Thyroid gland (tissue), 4 donors: ENCODE measurements around the gene OR5AN1. TPM values are rescaled to one million over a fixed set of nuclear protein-coding genes. Genes with fewer than 3 reads are reported as not detected.

Experiments used
- DNase-seq, 2 donors: peaks; one replicate each; pipeline ENCODE4 v3.0.0-alpha.2; 2019
- H3K27ac ChIP-seq, 3 donors: fragments of 200-600 bp; sonication (generic); 1 replicate in 2 of 3; 2 replicates in 1 of 3; pipeline ENCODE4 v1.5.1; 2016 to 2019; ENCODE audit warnings: mild to moderate bottlenecking in 1 of 3, moderate library complexity in 1 of 3
- H3K27me3 ChIP-seq: fragments of 200-600 bp; sonication (generic); one replicate; pipeline ENCODE4 v1.5.1; 2019
- H3K36me3 ChIP-seq, 2 donors: fragments of 200-600 bp; sonication (generic); one replicate each; pipeline ENCODE4 v1.5.1; 2016 to 2019
- H3K4me1 ChIP-seq, 2 donors: fragments of 200-600 bp; sonication (generic); one replicate each; pipeline ENCODE4 v1.5.1; 2017 to 2019
- H3K4me3 ChIP-seq, 3 donors: fragments of 200-600 bp; sonication (generic); replicated peaks in 1 of 3; 1 replicate in 2 of 3; 2 replicates in 1 of 3; pipeline ENCODE4 v1.5.1; 2016; ENCODE audit warnings: mild to moderate bottlenecking in 1 of 3
- H3K9me3 ChIP-seq: fragments of 200-600 bp; sonication (generic); one replicate; pipeline ENCODE4 v1.5.1; 2017
- POLR2A ChIP-seq, 2 donors: fragments of 450-650 bp; IDR thresholded peaks; one replicate each; pipeline ENCODE4 v1.6.1; 2017; ENCODE audit warnings: antibody characterized with exemption in 2 of 2, mild to moderate bottlenecking in 2 of 2, moderate library complexity in 1 of 2
- WGBS, 2 donors: methylation state at CpG; one replicate each; pipeline ENCODE4 v1.1.5; 2017; 5-methylcytosine and 5-hydroxymethylcytosine counted together
- intact Hi-C: fragments of 100-400 bp; cut with DNase I; formaldehyde crosslinking; loops from one replicate; pipeline ENCODE4 v1.15.1; 2023
- total RNA-seq, 4 donors: library from RNA; depleted of rRNA; stranded (reverse); fragments of >200 nt; gene quantifications; one replicate each; pipeline ENCODE4 v1.2.3, GENCODE V29; 2016
- TF ChIP-seq, protein P1 (sequence below), 6 experiments: fragments of 200-600 bp in 3 of 6; fragments of 450-650 bp in 3 of 6; sonication (generic) in 3 of 6; IDR thresholded peaks; one replicate each; pipeline ENCODE4 v1.5.1; 2016 to 2019; ENCODE audit warnings: antibody characterized with exemption in 6 of 6, mild to moderate bottlenecking in 2 of 6, inconsistent platforms in 1 of 6, moderate library complexity in 1 of 6

OR5AN1 gene
- total RNA-seq, 4 donors from 2014 or later, result not detected

DNA sequence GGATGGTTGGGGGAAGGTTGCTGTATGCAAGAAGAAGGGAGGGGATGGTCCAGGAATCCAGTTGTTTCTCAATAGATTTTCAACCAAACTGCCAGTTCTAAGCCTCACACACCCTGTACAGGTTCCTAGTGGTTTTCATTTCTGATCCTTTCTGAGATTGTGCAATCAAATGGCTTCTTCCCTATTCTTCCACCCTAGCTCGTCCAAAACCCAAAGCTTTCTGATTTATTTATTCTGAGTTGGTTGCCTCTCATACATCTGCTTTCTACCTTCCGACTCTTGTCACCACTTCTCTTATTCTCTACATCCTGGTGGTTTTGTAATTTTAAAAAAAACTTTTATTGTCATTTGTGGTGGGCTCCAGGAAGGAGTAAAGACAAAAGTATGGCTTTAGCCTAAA, 55.0 kb downstream of the OR5AN1 start:
- no peak for DNase-seq
- Histone ChIP-seq H3K9me3 (no peaks in the 10 kb centered on the region), H3K27me3 (no peaks in the 10 kb centered on the region), H3K4me3 (no peak overlapping the region), H3K36me3 (no peaks in the 10 kb centered on the region), H3K4me1 (no peaks in the 10 kb centered on the region), H3K27ac (no peak overlapping the region)
- intact Hi-C loops, result no loop called here
- WGBS, 2 donors, result 69 to 73% methylated on average over 2 of the region's 2 CpGs
- TF ChIP-seq POLR2A (IDR thresholded peaks at IDR 0.05), result no peak
- TF ChIP-seq, protein P1, sequence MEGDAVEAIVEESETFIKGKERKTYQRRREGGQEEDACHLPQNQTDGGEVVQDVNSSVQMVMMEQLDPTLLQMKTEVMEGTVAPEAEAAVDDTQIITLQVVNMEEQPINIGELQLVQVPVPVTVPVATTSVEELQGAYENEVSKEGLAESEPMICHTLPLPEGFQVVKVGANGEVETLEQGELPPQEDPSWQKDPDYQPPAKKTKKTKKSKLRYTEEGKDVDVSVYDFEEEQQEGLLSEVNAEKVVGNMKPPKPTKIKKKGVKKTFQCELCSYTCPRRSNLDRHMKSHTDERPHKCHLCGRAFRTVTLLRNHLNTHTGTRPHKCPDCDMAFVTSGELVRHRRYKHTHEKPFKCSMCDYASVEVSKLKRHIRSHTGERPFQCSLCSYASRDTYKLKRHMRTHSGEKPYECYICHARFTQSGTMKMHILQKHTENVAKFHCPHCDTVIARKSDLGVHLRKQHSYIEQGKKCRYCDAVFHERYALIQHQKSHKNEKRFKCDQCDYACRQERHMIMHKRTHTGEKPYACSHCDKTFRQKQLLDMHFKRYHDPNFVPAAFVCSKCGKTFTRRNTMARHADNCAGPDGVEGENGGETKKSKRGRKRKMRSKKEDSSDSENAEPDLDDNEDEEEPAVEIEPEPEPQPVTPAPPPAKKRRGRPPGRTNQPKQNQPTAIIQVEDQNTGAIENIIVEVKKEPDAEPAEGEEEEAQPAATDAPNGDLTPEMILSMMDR (IDR thresholded peaks at IDR 0.05), result no peak

DNA sequence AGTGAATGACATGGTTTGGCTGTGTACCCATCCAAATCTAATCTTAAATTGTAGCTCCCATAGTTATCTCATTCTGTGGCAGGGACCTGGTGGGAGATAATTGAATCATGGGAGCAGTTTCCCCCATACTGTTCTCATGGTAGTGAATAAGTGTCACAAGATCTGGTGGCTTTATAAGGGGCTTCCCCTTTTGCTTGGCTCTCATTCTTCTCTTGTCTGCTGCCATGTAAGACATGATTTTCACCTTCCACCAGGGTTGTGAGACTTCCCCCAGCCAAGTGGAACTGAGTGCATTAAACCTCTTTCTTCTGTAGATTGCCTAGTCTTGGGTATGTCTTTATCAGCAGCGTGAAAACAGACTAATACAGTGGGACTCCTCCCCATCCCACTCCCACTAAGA, 56.4 kb downstream of the OR5AN1 start:
- Histone ChIP-seq H3K27me3 (no peaks in the 10 kb centered on the region), H3K36me3 (no peaks in the 10 kb centered on the region), H3K4me3 (no peak overlapping the region), H3K27ac (no peak overlapping the region), H3K9me3 (no peaks in the 10 kb centered on the region), H3K4me1 (no peaks in the 10 kb centered on the region)
- intact Hi-C loops, result no loop called here
- WGBS, 2 donors, result 79 to 81% methylated on average over 1 of the region's 1 CpG
- TF ChIP-seq POLR2A (IDR thresholded peaks at IDR 0.05), result no peak
- TF ChIP-seq, protein P1 (IDR thresholded peaks at IDR 0.05), result no peak
- DNase-seq, result no peak

DNA sequence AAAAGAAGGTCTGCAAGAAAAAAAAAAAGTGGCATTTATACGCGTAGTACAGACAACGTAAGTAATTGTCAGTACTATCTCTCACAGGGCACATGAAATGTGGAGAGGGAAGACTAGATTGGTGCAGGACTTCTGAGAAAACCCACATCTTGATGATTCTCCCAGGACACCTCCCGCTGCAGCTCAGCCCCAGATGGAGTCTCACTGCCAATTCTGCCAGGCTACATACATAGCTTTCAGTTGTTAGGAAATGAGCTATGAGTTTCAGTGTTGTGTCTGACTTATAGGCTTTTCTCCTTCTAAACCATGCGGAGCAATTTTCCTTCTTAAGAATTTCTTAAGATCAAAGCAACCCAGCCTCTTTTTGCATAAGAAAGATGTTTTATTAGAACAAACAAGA, 57.9 kb downstream of the OR5AN1 start:
- Histone ChIP-seq H3K4me1 (no peaks in the 10 kb centered on the region), H3K36me3 (no peaks in the 10 kb centered on the region), H3K9me3 (no peaks in the 10 kb centered on the region), H3K27ac (no peak overlapping the region), H3K27me3 (no peaks in the 10 kb centered on the region), H3K4me3 (no peak overlapping the region)
- WGBS, 2 donors, result 87 to 93% methylated on average over 5 of the region's 5 CpGs
- intact Hi-C loops, result no loop called here
- no peak for DNase-seq
- TF ChIP-seq POLR2A (IDR thresholded peaks at IDR 0.05), result no peak
- TF ChIP-seq, protein P1 (IDR thresholded peaks at IDR 0.05), result no peak

DNA sequence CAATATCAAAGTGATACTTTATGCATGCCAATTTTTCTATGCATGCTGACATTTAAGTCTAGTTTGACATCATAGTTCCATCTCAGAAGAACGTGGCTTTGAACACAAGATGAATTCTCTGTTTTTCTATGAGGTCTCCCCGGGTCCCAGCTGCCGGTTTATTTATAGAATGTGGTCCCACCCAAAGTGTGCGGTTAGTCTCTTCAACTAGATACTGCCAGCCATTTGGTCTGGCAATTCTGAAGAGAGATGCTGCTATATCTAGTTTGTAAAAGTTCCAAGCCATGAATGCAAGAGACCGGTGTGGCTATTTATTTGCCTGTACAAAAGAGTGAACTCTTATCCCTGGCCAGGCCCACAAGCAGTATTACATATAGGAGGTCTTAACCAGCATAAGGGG, 58.3 kb downstream of the OR5AN1 start:
- intact Hi-C loops, result no loop called here
- no peaks in the 10 kb centered on the region for H3K27me3 ChIP-seq
- TF ChIP-seq POLR2A (IDR thresholded peaks at IDR 0.05), result no peak
- TF ChIP-seq, protein P1 (IDR thresholded peaks at IDR 0.05), result no peak
- H3K27ac ChIP-seq, result no peak overlapping the region
- H3K36me3 ChIP-seq, result no peaks in the 10 kb centered on the region
- H3K9me3 ChIP-seq, result no peaks in the 10 kb centered on the region
- no peak for DNase-seq
- no peaks in the 10 kb centered on the region for H3K4me1 ChIP-seq
- 77 to 84% methylated on average over 5 of the region's 5 CpGs for WGBS, 2 donors
- no peak overlapping the region for H3K4me3 ChIP-seq

DNA sequence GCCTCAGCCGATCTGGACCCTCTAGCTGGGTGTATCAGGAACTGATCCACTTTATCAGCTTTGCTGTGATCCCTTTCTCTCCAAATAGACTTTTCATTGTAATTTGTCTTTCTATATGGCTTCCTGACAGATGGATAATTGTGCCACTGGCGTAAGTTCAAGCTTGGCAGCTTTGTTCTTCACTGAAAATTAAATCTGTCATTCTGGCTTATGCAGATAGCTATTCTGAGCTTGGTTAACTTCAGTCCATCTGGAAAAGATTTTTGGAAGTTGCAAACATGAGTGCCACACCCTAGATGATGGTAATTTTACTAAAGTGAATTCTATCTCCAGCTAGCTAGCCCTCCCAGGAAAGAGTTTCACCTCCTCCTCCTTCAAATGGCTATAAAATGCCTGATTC, 59.5 kb downstream of the OR5AN1 start:
- no peaks in the 10 kb centered on the region for H3K36me3 ChIP-seq

More for the DNA sequence above, 59.5 kb downstream of the OR5AN1 start:
- intact Hi-C loops, result no loop called here
- TF ChIP-seq POLR2A (IDR thresholded peaks at IDR 0.05), result no peak
- TF ChIP-seq, protein P1 (IDR thresholded peaks at IDR 0.05), result no peak
- Histone ChIP-seq H3K4me1 (no peaks in the 10 kb centered on the region), H3K9me3 (no peaks in the 10 kb centered on the region), H3K4me3 (no peak overlapping the region), H3K27ac (no peak overlapping the region), H3K27me3 (no peaks in the 10 kb centered on the region)
- 74 to 75% methylated on average over 2 of the region's 2 CpGs for whole genome bisulfite sequencing, 2 donors
- no peak for DNase-seq

Other genes with a start within 250 kb of the OR5AN1 start
- 10 to 100 TPM; 32.5 to 73.2 (median 40.1) TPM for gene FAM111A, start 216.0 kb upstream of the OR5AN1 start, total RNA-seq
- 10 to 100 TPM in 3 of 4 donors, 1 to 10 TPM in 1; 9.6 to 29.3 (median 17.5) TPM for gene DTX4, start 186.8 kb upstream of the OR5AN1 start, total RNA-seq
- 10 to 100 TPM in 3 of 4 donors, 1 to 10 TPM in 1; 5.8 to 16.3 (median 11.5) TPM for gene MPEG1, start 146.0 kb upstream of the OR5AN1 start, total RNA-seq
- gene OR5A2, start 67.5 kb downstream of the OR5AN1 start, total RNA-seq, result not detected
- gene OR5A1, start 77.6 kb downstream of the OR5AN1 start, total RNA-seq, result under 1 TPM in 1 of 4 donors, not detected in 3; 0.05 TPM
- gene OR4D6, start 98.1 kb downstream of the OR5AN1 start, total RNA-seq, result not detected
- gene OR4D10, start 114.4 kb downstream of the OR5AN1 start, total RNA-seq, result not detected
- not detected for gene OR4D11, start 144.7 kb downstream of the OR5AN1 start, total RNA-seq
- gene OR4D9, start 152.6 kb downstream of the OR5AN1 start, total RNA-seq, result not detected